HUES6 (cell line): ENCODE data around the gene SEPTIN8.

Experiments used
- H3K27ac ChIP-seq: 2 replicates; pipeline ENCODE4 v1.7.0; 2013; ENCODE audit warnings: low read depth, mild to moderate bottlenecking, low read length, inconsistent platforms
- H3K27me3 ChIP-seq: 2 replicates; pipeline ENCODE4 v1.6.1; 2013; ENCODE audit warnings: low read length; ENCODE audit not compliant: control insufficient read depth, insufficient read depth
- H3K36me3 ChIP-seq: 2 replicates; pipeline ENCODE4 v1.6.1; 2013; ENCODE audit warnings: low read length; ENCODE audit not compliant: control insufficient read depth, insufficient read depth
- H3K4me1 ChIP-seq: 2 replicates; pipeline ENCODE4 v1.6.1; 2013; ENCODE audit warnings: low read length; ENCODE audit not compliant: control insufficient read depth, insufficient read depth
- H3K4me3 ChIP-seq: 2 replicates; pipeline ENCODE4 v1.5.1; 2013; ENCODE audit warnings: low read depth, low read length
- H3K9ac ChIP-seq: one replicate; pipeline ENCODE4 v1.6.1; 2013; ENCODE audit warnings: mild to moderate bottlenecking, low read length
- H3K9me3 ChIP-seq: 2 replicates; pipeline ENCODE4 v1.6.1; 2013; ENCODE audit warnings: low read depth, low read length; ENCODE audit not compliant: control insufficient read depth, insufficient read depth

The SEPTIN8 gene

DNA sequence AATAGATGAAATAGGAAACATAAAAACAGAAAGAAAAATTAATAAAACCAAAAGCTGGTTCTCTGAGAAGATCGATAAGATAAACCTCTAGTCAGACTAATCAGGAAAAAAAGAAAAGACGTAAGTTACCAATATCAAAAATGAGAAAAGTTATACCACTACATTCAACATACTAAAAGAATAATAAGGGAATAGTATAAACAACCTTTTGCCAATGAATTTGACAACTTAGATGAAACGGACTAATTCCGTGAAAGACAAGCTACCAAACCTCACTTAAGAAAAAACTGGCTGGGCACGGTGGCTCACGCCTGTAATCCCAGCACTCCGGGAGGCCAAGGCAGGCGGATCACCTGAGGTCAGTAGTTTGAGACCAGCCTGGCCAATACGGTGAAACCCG, 47.1 kb downstream of the SEPTIN8 start:
- Histone ChIP-seq H3K4me3 (no peak overlapping the region), H3K9ac (no peak overlapping the region), H3K27me3 (no peaks in the 10 kb centered on the region), H3K36me3 (peaks cover 4% of the 10 kb centered on the region; the same call in 1 of the 2 replicates), H3K27ac (no peak overlapping the region), H3K9me3 (no peaks in the 10 kb centered on the region), H3K4me1 (no peaks in the 10 kb centered on the region)

DNA sequence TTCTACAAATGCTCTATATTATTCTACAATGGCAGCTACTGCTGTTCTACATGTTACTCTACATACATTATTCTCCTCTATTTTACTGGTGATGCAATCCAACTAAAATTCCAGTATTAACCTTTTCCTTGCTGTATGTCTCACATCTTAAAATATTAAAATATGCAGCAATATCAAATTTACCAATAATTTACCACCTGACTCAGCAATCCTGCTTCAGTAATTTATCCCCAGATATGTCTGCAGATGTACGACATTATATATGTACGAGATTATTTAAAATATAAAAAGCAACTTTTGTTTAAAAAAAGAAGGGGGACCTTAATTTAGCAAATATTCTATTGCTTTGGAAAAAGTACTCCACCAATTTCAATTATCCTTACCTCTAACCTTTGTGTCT, 51.3 kb downstream of the SEPTIN8 start:
- no peak overlapping the region for H3K9ac ChIP-seq
- H3K27me3 ChIP-seq, result no peaks in the 10 kb centered on the region
- no peak overlapping the region for H3K27ac ChIP-seq
- H3K9me3 ChIP-seq, result no peaks in the 10 kb centered on the region
- H3K36me3 ChIP-seq, result no peaks in the 10 kb centered on the region
- no peaks in the 10 kb centered on the region for H3K4me1 ChIP-seq
- H3K4me3 ChIP-seq, result no peak overlapping the region

GRCh38 chr5:132718544-132719312, 58.3 kb downstream of the SEPTIN8 start:
- no peak overlapping the region for H3K27ac ChIP-seq
- no peak overlapping the region for H3K9ac ChIP-seq
- H3K4me3 ChIP-seq, result no peak overlapping the region
- H3K9me3 ChIP-seq, result no peaks in the 10 kb centered on the region
- no peaks in the 10 kb centered on the region for H3K27me3 ChIP-seq
- no peaks in the 10 kb centered on the region for H3K4me1 ChIP-seq
- H3K36me3 ChIP-seq, result peaks cover 3% of the 10 kb centered on the region; the same call in 1 of the 2 replicates

GRCh38 chr5:132714456-132715307, 62.4 kb downstream of the SEPTIN8 start:
- Histone ChIP-seq H3K4me1 (no peaks in the 10 kb centered on the region), H3K4me3 (no peak overlapping the region), H3K9ac (no peak overlapping the region), H3K27ac (no peak overlapping the region), H3K36me3 (peaks cover 3% of the 10 kb centered on the region; the same call in 1 of the 2 replicates), H3K9me3 (no peaks in the 10 kb centered on the region), H3K27me3 (no peaks in the 10 kb centered on the region)

- H3K27me3 ChIP-seq, result no peaks in the 10 kb centered on the region
- H3K9me3 ChIP-seq, result no peaks in the 10 kb centered on the region
- no peaks in the 10 kb centered on the region for H3K4me1 ChIP-seq
- H3K36me3 ChIP-seq, result no peaks in the 10 kb centered on the region
- no peak overlapping the region for H3K9ac ChIP-seq
- no peak overlapping the region for H3K27ac ChIP-seq
- H3K4me3 ChIP-seq, result no peak overlapping the region
Observed at GRCh38 chr5:132708645-132709044, 68.4 kb downstream of the SEPTIN8 start.

- Histone ChIP-seq H3K9me3 (no peaks in the 10 kb centered on the region), H3K4me1 (no peaks in the 10 kb centered on the region), H3K27ac (no peak overlapping the region), H3K36me3 (peaks cover 16% of the 10 kb centered on the region), H3K27me3 (no peaks in the 10 kb centered on the region), H3K4me3 (no peak overlapping the region), H3K9ac (no peak overlapping the region)
Observed at GRCh38 chr5:132704875-132705274, 72.2 kb downstream of the SEPTIN8 start.
